Mesendoderm (in vitro differentiated cells): ENCODE results near the gene BEGAIN.

Experiments used
- DNase-seq: peaks from one replicate; pipeline ENCODE4 v3.0.0; 2013
- H2AK5ac ChIP-seq: 2 replicates; pipeline ENCODE4 v1.6.1; 2013; ENCODE audit warnings: low read length, inconsistent platforms
- H2BK120ac ChIP-seq: 2 replicates; pipeline ENCODE4 v1.6.1; 2013; ENCODE audit warnings: low read depth, mild to moderate bottlenecking, low read length, moderate library complexity, mixed read lengths
- H2BK15ac ChIP-seq: replicated peaks from 2 replicates; pipeline ENCODE4 v1.6.1; 2013; ENCODE audit warnings: low read depth, mild to moderate bottlenecking, moderate library complexity
- H2BK5ac ChIP-seq: 2 replicates; pipeline ENCODE4 v1.6.1; 2013; ENCODE audit warnings: low read length, inconsistent platforms
- H3K18ac ChIP-seq: 2 replicates; pipeline ENCODE4 v1.6.1; 2013; ENCODE audit warnings: mild to moderate bottlenecking, low read length, mixed read lengths
- H3K23ac ChIP-seq: one replicate; pipeline ENCODE4 v1.6.1; 2013; ENCODE audit warnings: low read length
- H3K27ac ChIP-seq: 2 replicates; pipeline ENCODE4 v1.5.1; 2013; ENCODE audit warnings: low read depth, mild to moderate bottlenecking, inconsistent platforms, low read length, moderate library complexity
- H3K27me3 ChIP-seq: 2 replicates; pipeline ENCODE4 v1.6.1; 2013; ENCODE audit warnings: low read length, control low read depth, mild to moderate bottlenecking, inconsistent platforms; ENCODE audit not compliant: insufficient read depth, poor library complexity
- H3K36me3 ChIP-seq: 2 replicates; pipeline ENCODE4 v1.6.1; 2013; ENCODE audit warnings: low read length, inconsistent platforms; ENCODE audit not compliant: control insufficient read depth, insufficient read depth
- H3K4ac ChIP-seq: one replicate; pipeline ENCODE4 v1.6.1; 2013; ENCODE audit warnings: low read depth, mild to moderate bottlenecking, low read length, moderate library complexity
- H3K4me1 ChIP-seq: 2 replicates; pipeline ENCODE4 v1.6.1; 2013; ENCODE audit warnings: low read depth, low read length, inconsistent platforms; ENCODE audit not compliant: control insufficient read depth
- H3K4me2 ChIP-seq: 2 replicates; pipeline ENCODE4 v1.6.1; 2013; ENCODE audit warnings: low read length
- H3K4me3 ChIP-seq: 2 replicates; pipeline ENCODE4 v1.5.1; 2013; ENCODE audit warnings: mild to moderate bottlenecking, low read length
- H3K56ac ChIP-seq: one replicate; pipeline ENCODE4 v1.6.1; 2013; ENCODE audit warnings: low read length
- H3K79me1 ChIP-seq: 2 replicates; pipeline ENCODE4 v1.6.1; 2013; ENCODE audit warnings: low read length, inconsistent platforms
- H3K79me2 ChIP-seq: 2 replicates; pipeline ENCODE4 v1.6.1; 2013; ENCODE audit warnings: mild to moderate bottlenecking, low read length; ENCODE audit not compliant: control insufficient read depth, insufficient read depth
- H3K9ac ChIP-seq: 2 replicates; pipeline ENCODE4 v1.6.1; 2013; ENCODE audit warnings: low read length, inconsistent platforms
- H4K5ac ChIP-seq: one replicate; pipeline ENCODE4 v1.6.1; 2013; ENCODE audit warnings: low read length
- H4K8ac ChIP-seq: one replicate; pipeline ENCODE4 v1.6.1; 2013; ENCODE audit warnings: low read depth, mild to moderate bottlenecking, control low read depth, low read length, moderate library complexity
- WGBS: extraction: QIAGEN DNeasy Blood & Tissue Kit; methylation state at CpG from one replicate; pipeline ENCODE4 v1.1.7; 2013; ENCODE audit warnings: low lambda C conversion rate, missing lambda C conversion rate; ENCODE audit not compliant: insufficient coverage; ENCODE audit errors: extremely low coverage; 5-methylcytosine and 5-hydroxymethylcytosine counted together

The BEGAIN gene

DNA sequence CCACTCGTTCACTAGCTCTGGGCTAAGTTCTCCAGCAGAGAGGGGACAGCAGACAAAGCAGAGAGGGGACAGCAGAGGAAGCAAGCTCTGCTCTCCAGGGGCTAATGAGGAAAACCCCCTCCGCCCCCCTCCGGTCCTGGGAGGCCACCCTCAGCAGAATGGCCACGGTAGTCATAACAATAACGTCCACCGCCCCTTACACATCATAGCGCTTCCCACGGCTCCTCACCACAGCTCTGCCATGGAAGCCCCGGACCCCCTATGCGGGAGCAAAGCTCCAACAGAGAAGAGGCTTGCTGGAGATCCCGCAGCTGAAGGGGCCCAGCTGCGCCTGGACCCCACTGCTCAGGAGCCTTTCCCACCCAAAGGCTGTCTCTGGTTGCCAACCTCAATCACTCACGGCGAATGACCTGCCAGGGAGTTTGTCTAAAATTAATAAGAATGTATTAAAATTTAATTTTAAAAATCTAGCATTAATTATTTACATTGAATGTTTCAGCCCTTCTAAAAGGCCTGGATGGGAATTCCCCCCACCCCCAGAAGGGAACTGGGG is 17.4 kb downstream of the BEGAIN start:
- Histone ChIP-seq H3K18ac (no peak overlapping the region), H3K36me3 (no peaks in the 10 kb centered on the region), H4K5ac (no peak overlapping the region), H2BK120ac (no peak overlapping the region), H3K9ac (no peak overlapping the region), H3K79me1 (no peaks in the 10 kb centered on the region), H3K56ac (no peak overlapping the region), H3K27ac (no peak overlapping the region), H3K23ac (no peak overlapping the region), H4K8ac (no peak overlapping the region), H3K4me1 (peaks cover 3% of the 10 kb centered on the region), H2BK15ac (no peak overlapping the region), H2AK5ac (no peak overlapping the region), H3K4me3 (no peak overlapping the region), H3K27me3 (peaks cover 23% of the 10 kb centered on the region), H3K4ac (no peak overlapping the region), H3K79me2 (no peaks in the 10 kb centered on the region), H2BK5ac (no peak overlapping the region), H3K4me2 (no peak overlapping the region)
- no peak for DNase-seq
- WGBS, result no CpG with 5 or more reads among the region's 14 CpGs

DNA sequence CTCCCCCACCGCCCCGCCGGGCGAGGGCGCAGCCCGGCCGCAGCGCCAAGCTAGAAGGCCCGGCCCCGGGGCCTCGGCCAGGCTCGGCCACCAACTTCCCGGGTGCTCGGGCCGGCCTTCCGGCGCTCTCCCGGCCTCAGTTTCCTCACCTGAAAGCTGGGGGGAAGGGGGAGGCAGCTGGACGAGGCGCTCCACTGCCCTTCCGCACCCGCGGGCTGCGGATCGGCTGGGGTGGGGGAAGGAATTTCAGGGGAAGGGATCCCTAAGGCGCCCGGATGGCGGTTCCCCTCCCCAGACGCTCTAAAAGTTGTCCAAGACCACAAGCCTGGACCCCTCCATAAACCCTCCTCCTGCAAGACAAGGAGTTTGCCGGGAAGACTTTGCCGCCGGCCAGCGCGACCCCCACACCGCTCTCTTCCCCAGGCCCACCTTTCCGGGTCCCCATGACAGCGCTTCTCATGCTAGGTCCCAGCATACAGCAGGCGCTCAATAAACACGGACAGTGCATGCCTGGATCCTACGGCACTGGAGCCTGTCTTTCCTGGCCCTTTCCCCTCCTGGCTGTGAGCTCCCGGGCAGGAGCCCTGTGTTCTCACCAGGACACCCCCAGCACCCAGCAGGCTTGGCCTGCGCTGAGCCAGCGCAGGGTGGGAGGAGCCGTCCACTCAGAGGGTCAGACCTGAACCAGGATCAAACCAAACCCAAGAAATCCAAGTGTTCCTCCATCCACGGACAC is 18.1 kb downstream of the BEGAIN start:
- H3K4me2 ChIP-seq, result peak overlapping the region; percentile 70
- H3K4me1 ChIP-seq, result peaks cover 3% of the 10 kb centered on the region
- H2BK15ac ChIP-seq, result no peak overlapping the region
- no peak overlapping the region for H4K5ac ChIP-seq
- no peak overlapping the region for H3K4ac ChIP-seq
- no peak for DNase-seq
- no peak overlapping the region for H3K27ac ChIP-seq
- peaks cover 23% of the 10 kb centered on the region for H3K27me3 ChIP-seq
- H2AK5ac ChIP-seq, result no peak overlapping the region
- H3K79me2 ChIP-seq, result no peaks in the 10 kb centered on the region
- H3K23ac ChIP-seq, result no peak overlapping the region
- no peak overlapping the region for H2BK120ac ChIP-seq
- H3K18ac ChIP-seq, result no peak overlapping the region
- H4K8ac ChIP-seq, result no peak overlapping the region
- peak overlapping the region; percentile 49 for H3K56ac ChIP-seq
- no peaks in the 10 kb centered on the region for H3K36me3 ChIP-seq
- H3K4me3 ChIP-seq, result no peak overlapping the region
- H3K79me1 ChIP-seq, result no peaks in the 10 kb centered on the region
- H2BK5ac ChIP-seq, result no peak overlapping the region
- H3K9ac ChIP-seq, result peak overlapping the region; percentile 48
- WGBS, result no CpG with 5 or more reads among the region's 45 CpGs

DNA sequence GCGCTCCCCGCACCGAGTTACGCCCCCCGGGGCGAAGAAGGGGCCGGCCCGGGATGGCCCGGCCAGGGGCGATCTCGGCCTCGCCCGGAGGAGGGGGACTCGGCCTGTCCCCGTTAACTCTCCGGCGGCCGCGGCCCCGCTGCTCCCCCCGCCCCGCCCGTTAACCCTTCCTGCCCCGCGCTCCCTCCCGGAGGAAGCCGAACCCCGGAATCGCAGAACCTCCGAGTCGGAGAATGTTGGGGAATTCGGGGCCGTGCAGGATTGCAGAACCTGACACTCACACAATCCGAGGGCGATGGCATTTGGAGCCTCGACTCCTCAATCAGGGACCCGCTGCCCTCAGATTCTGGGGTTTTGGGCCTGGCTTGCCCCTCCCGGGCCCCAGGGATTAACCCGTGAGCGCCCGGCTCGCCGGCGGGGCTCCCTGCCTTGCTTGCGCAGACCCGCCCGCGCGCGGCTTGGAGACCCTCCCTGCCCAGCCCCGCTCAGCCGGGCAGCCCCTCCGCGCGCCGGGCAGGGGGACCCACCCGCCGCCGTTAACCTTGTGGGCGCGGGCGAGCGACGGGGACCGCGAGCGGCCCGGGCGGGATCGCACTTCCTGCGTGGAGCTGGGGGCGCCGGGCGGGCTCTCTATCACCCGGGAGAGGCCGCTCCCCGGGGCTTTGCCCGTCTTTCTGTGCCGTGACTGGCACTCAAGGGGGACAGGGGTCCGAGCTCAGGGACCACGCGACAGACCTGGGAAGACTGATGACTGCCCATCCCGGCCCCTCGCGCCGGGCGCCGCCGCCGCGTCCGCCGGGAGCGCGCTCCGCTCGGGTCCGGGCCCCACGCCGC is 18.8 kb downstream of the BEGAIN start:
- peak overlapping the region; percentile 48 for H3K9ac ChIP-seq
- no peak for DNase-seq
- no peak overlapping the region for H2BK5ac ChIP-seq
- peaks cover 23% of the 10 kb centered on the region for H3K27me3 ChIP-seq
- no peak overlapping the region for H3K4ac ChIP-seq
- H3K79me1 ChIP-seq, result no peaks in the 10 kb centered on the region
- no peak overlapping the region for H3K18ac ChIP-seq
- no peaks in the 10 kb centered on the region for H3K79me2 ChIP-seq
- no peaks in the 10 kb centered on the region for H3K36me3 ChIP-seq
- H3K4me3 ChIP-seq, result peak overlapping the region; percentile 20
- H3K27ac ChIP-seq, result no peak overlapping the region
- H2BK120ac ChIP-seq, result no peak overlapping the region
- H4K8ac ChIP-seq, result no peak overlapping the region
- H3K56ac ChIP-seq, result peak overlapping the region; percentile 49
- no peak overlapping the region for H3K23ac ChIP-seq
- peaks cover under 1% of the 10 kb centered on the region for H3K4me1 ChIP-seq
- H4K5ac ChIP-seq, result no peak overlapping the region
- H2BK15ac ChIP-seq, result no peak overlapping the region
- H3K4me2 ChIP-seq, result peak overlapping the region; percentile 80
- no peak overlapping the region for H2AK5ac ChIP-seq
- WGBS, result no CpG with 5 or more reads among the region's 100 CpGs

DNA sequence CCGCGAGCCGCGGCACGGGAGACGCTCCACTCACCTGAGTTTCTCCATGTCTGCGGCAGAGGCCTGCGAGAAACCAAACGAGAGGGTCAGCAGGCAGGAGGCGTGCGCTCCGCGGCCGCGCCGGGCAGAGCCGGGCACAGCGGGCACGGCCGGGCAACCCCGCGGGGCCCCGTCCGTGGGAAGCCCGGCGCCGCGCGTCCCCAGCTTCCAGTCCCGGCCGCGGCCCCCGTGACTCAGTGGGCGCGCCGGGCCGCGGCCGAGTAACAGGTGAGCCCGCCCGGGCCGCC is 19.4 kb downstream of the BEGAIN start:
- H4K5ac ChIP-seq, result no peak overlapping the region
- H3K79me2 ChIP-seq, result no peaks in the 10 kb centered on the region
- no peak overlapping the region for H3K18ac ChIP-seq
- H3K36me3 ChIP-seq, result no peaks in the 10 kb centered on the region
- no peak overlapping the region for H2BK120ac ChIP-seq
- no peaks in the 10 kb centered on the region for H3K79me1 ChIP-seq
- no peak for DNase-seq
- no peak overlapping the region for H3K4ac ChIP-seq
- no peak overlapping the region for H3K4me3 ChIP-seq
- WGBS, result no CpG with 5 or more reads among the region's 42 CpGs
- H4K8ac ChIP-seq, result no peak overlapping the region
- H2AK5ac ChIP-seq, result no peak overlapping the region
- peak overlapping the region; percentile 80 for H3K4me2 ChIP-seq
- peaks cover 23% of the 10 kb centered on the region for H3K27me3 ChIP-seq
- no peak overlapping the region for H3K23ac ChIP-seq
- no peak overlapping the region for H3K27ac ChIP-seq
- H2BK15ac ChIP-seq, result no peak overlapping the region
- H2BK5ac ChIP-seq, result no peak overlapping the region
- no peaks in the 10 kb centered on the region for H3K4me1 ChIP-seq
- no peak overlapping the region for H3K56ac ChIP-seq
- no peak overlapping the region for H3K9ac ChIP-seq

- no peak overlapping the region for H3K4me3 ChIP-seq
- peaks cover 23% of the 10 kb centered on the region for H3K27me3 ChIP-seq
- no peak overlapping the region for H2BK120ac ChIP-seq
Measured at GRCh38 chr14:100567009-100567876, 20.0 kb downstream of the BEGAIN start.

More at GRCh38 chr14:100567009-100567876, 20.0 kb downstream of the BEGAIN start:
- Histone ChIP-seq H3K56ac (peak overlapping the region; percentile 15), H2BK15ac (no peak overlapping the region), H3K23ac (no peak overlapping the region), H3K9ac (no peak overlapping the region), H3K4ac (no peak overlapping the region), H3K27ac (no peak overlapping the region), H3K18ac (no peak overlapping the region), H3K79me2 (no peaks in the 10 kb centered on the region), H2AK5ac (no peak overlapping the region), H2BK5ac (no peak overlapping the region), H4K5ac (no peak overlapping the region), H3K4me2 (peak overlapping the region; percentile 29), H4K8ac (no peak overlapping the region), H3K79me1 (no peaks in the 10 kb centered on the region), H3K4me1 (no peaks in the 10 kb centered on the region), H3K36me3 (no peaks in the 10 kb centered on the region)
- no CpG with 5 or more reads among the region's 70 CpGs for WGBS
- no peak for DNase-seq
